Activated T-cell treated with anti-CD3 and anti-CD28 coated beads for 4 hours (primary cell): Measurements from ENCODE around the gene HOXB2.
A peak's percentile ranks its signal among the peaks of the same experiment; 100 is the strongest.

Experiments
- DNase-seq: peaks from one replicate; pipeline ENCODE4 v3.0.0-alpha.2; 2020

The HOXB2 gene

GRCh38 chr17:48578616-48579470 lies 33.9 kb upstream of the HOXB2 start:
- no peak for DNase-seq

GRCh38 chr17:48577946-48578615 lies 33.2 kb upstream of the HOXB2 start, which contains the start of gene HOXB4:
Gene HOXB4, minus strand, starts transcription at chr17:48578350. Its CDS starts 31 bp downstream, at chr17:48578319.
- peak; percentile 55 for DNase-seq

GRCh38 chr17:48577330-48577945 lies 32.5 kb upstream of the HOXB2 start:
- no peak for DNase-seq

- DNase-seq, result no peak
Observed at GRCh38 chr17:48576479-48577309, 31.8 kb upstream of the HOXB2 start.

GRCh38 chr17:48575673-48576478 lies 31.0 kb upstream of the HOXB2 start:
- DNase-seq, result no peak

- DNase-seq, result no peak
Observed at GRCh38 chr17:48575066-48575582, 30.2 kb upstream of the HOXB2 start.

GRCh38 chr17:48574505-48575065 lies 29.7 kb upstream of the HOXB2 start:
- DNase-seq, result no peak

- no peak for DNase-seq
Observed at GRCh38 chr17:48571826-48572417, 27.0 kb upstream of the HOXB2 start.

GRCh38 chr17:48571024-48571818 lies 26.3 kb upstream of the HOXB2 start:
- DNase-seq, result no peak

- no peak for DNase-seq
Observed at GRCh38 chr17:48570325-48571023, 25.6 kb upstream of the HOXB2 start.

- no peak for DNase-seq
Observed at GRCh38 chr17:48569674-48570324, 24.9 kb upstream of the HOXB2 start.

- DNase-seq, result no peak
Observed at GRCh38 chr17:48569240-48569582, 24.3 kb upstream of the HOXB2 start.

GRCh38 chr17:48568499-48569239 lies 23.8 kb upstream of the HOXB2 start:
- no peak for DNase-seq

GRCh38 chr17:48567646-48568354 lies 22.9 kb upstream of the HOXB2 start:
- no peak for DNase-seq

- no peak for DNase-seq
Observed at GRCh38 chr17:48567209-48567608, 22.3 kb upstream of the HOXB2 start.

GRCh38 chr17:48566717-48567116 lies 21.8 kb upstream of the HOXB2 start:
- DNase-seq, result no peak

GRCh38 chr17:48565925-48566710 lies 21.2 kb upstream of the HOXB2 start:
- no peak for DNase-seq
